ENCODE measurements around the gene XKR7. TPM values are rescaled to one million over a fixed set of nuclear protein-coding genes. Genes with fewer than 3 reads are reported as not detected.

Gene XKR7
- polyA plus RNA-seq, 1 donor (not counting 4 experiments of a cell fraction or from before 2014, with no cell fraction given) = not detected

GRCh38 chr20:32037929-32038328 is 70.0 kb downstream of the XKR7 start:
- Histone ChIP-seq H4K20me1 (ENCODE audit: control insufficient read depth, extremely low read depth, insufficient read depth, low read length) (no peaks in the 10 kb centered on the region), H3K79me2 (ENCODE audit: control insufficient read depth, insufficient read depth, low read length) (no peaks in the 10 kb centered on the region), H3K4me1 (ENCODE audit: control insufficient read depth, extremely low read depth, insufficient read depth, low read length) (peaks cover 3% of the 10 kb centered on the region), H3K27ac (ENCODE audit: control insufficient read depth, insufficient read depth, low read length) (no peak overlapping the region), H3K36me3 (ENCODE audit: control insufficient read depth in 2 of 2, extremely low read depth in 1 of 2, insufficient read depth in 2 of 2, low read length in 2 of 2) (no peaks in the 10 kb centered on the region), H3K27me3 (ENCODE audit: control insufficient read depth, extremely low read depth, insufficient read depth, low read length) (peaks cover 26% of the 10 kb centered on the region), H3K9me1 (ENCODE audit: control insufficient read depth, extremely low read depth, insufficient read depth, low read length) (no peaks in the 10 kb centered on the region), H3K9me3 (ENCODE audit: control insufficient read depth, low read depth, low read length) (no peaks in the 10 kb centered on the region), H3K4me2 (ENCODE audit: control insufficient read depth, extremely low read depth, insufficient read depth, low read depth, low read length) (no peak overlapping the region), H2AFZ (ENCODE audit: control insufficient read depth, low read length) (no peak overlapping the region), H3K4me3 (ENCODE audit: control insufficient read depth in 2 of 3, extremely low read depth in 1 of 3, insufficient read depth in 2 of 3, low read depth in 1 of 3, low read length in 3 of 3) (no peak overlapping the region), H3K9ac (ENCODE audit: control insufficient read depth, extremely low read depth, insufficient read depth, low read length) (no peak overlapping the region)
- FAIRE-seq (no peak), DNase-seq (ENCODE audit: low read depth, low spot score) (no peak)
- dilution Hi-C loops (cut with MboI; ENCODE audit: extremely low pct_ligation_motif_present, low sequenced_read_pairs) = no loop called here
- TF ChIP-seq CTCF (optimal IDR thresholded peaks at IDR 0.05 in 1 of 3, IDR thresholded peaks at IDR 0.05 in 1 of 3, conservative IDR thresholded peaks at IDR 0.05 in 1 of 3; ENCODE audit: extremely low read depth in 1 of 3, insufficient read depth in 2 of 3, low read length in 3 of 3) = no peak
- no peak for TF ChIP-seq EZH2 (IDR thresholded peaks at IDR 0.05; ENCODE audit: low read length)

GRCh38 chr20:32040142-32040953 is 72.4 kb downstream of the XKR7 start:
- FAIRE-seq (peak; percentile 51), DNase-seq (ENCODE audit: low read depth, low spot score) (no peak)
- Histone ChIP-seq H3K4me2 (ENCODE audit: control insufficient read depth, extremely low read depth, insufficient read depth, low read depth, low read length) (peak overlapping the region; percentile 13), H3K9me3 (ENCODE audit: control insufficient read depth, low read depth, low read length) (no peaks in the 10 kb centered on the region), H4K20me1 (ENCODE audit: control insufficient read depth, extremely low read depth, insufficient read depth, low read length) (no peaks in the 10 kb centered on the region), H3K79me2 (ENCODE audit: control insufficient read depth, insufficient read depth, low read length) (no peaks in the 10 kb centered on the region), H3K9me1 (ENCODE audit: control insufficient read depth, extremely low read depth, insufficient read depth, low read length) (no peaks in the 10 kb centered on the region), H2AFZ (ENCODE audit: control insufficient read depth, low read length) (no peak overlapping the region), H3K27me3 (ENCODE audit: control insufficient read depth, extremely low read depth, insufficient read depth, low read length) (peaks cover 7% of the 10 kb centered on the region), H3K4me1 (ENCODE audit: control insufficient read depth, extremely low read depth, insufficient read depth, low read length) (peaks cover 3% of the 10 kb centered on the region), H3K27ac (ENCODE audit: control insufficient read depth, insufficient read depth, low read length) (no peak overlapping the region), H3K36me3 (ENCODE audit: control insufficient read depth in 2 of 2, extremely low read depth in 1 of 2, insufficient read depth in 2 of 2, low read length in 2 of 2) (no peaks in the 10 kb centered on the region), H3K9ac (ENCODE audit: control insufficient read depth, extremely low read depth, insufficient read depth, low read length) (no peak overlapping the region), H3K4me3 (ENCODE audit: control insufficient read depth in 2 of 3, extremely low read depth in 1 of 3, insufficient read depth in 2 of 3, low read depth in 1 of 3, low read length in 3 of 3) (no peak overlapping the region)
- no peak for TF ChIP-seq CTCF (optimal IDR thresholded peaks at IDR 0.05 in 1 of 3, IDR thresholded peaks at IDR 0.05 in 1 of 3, conservative IDR thresholded peaks at IDR 0.05 in 1 of 3; ENCODE audit: extremely low read depth in 1 of 3, insufficient read depth in 2 of 3, low read length in 3 of 3)
- no peak for TF ChIP-seq EZH2 (IDR thresholded peaks at IDR 0.05; ENCODE audit: low read length)
- dilution Hi-C loops (cut with MboI; ENCODE audit: extremely low pct_ligation_motif_present, low sequenced_read_pairs) = no loop called here

Data from keratinocyte (primary cell).